Upper lobe of right lung (tissue), 1 donor: ENCODE measurements around the gene HNRNPAB. TPM values are rescaled to one million over a fixed set of nuclear protein-coding genes. Genes with fewer than 3 reads are reported as not detected.

Source experiments
- ATAC-seq: fragments of 200-7000 bp; cut with Tn5 transposase; one replicate; pipeline ENCODE4 v1.9.1; 2020; ENCODE audit warnings: mild to moderate bottlenecking, moderate library complexity
- DNase-seq: peaks from one replicate; pipeline ENCODE4 v3.0.0-alpha.2; 2020
- H3K27ac ChIP-seq: fragments of 200-600 bp; one replicate; pipeline ENCODE4 v1.8.0; 2022
- H3K27me3 ChIP-seq: fragments of 200-600 bp; one replicate; pipeline ENCODE4 v1.8.0; 2022; ENCODE audit warnings: mild to moderate bottlenecking
- H3K36me3 ChIP-seq: fragments of 200-600 bp; one replicate; pipeline ENCODE4 v1.8.0; 2022
- H3K4me1 ChIP-seq: fragments of 200-600 bp; one replicate; pipeline ENCODE4 v1.8.0; 2022
- H3K4me3 ChIP-seq: fragments of 200-600 bp; one replicate; pipeline ENCODE4 v1.8.0; 2022; ENCODE audit warnings: mild to moderate bottlenecking
- H3K9me3 ChIP-seq: fragments of 200-600 bp; one replicate; pipeline ENCODE4 v1.8.0; 2022
- intact Hi-C: fragments of 100-400 bp; cut with DNase I; formaldehyde crosslinking; loops from one replicate; pipeline ENCODE4 v1.11.0; 2022
- total RNA-seq: library from RNA; stranded (reverse); fragmentation: NEBNext Ultra II Directional; extraction: Animal tissue kit (Norgen Biotek cat#: 25700); gene quantifications from one replicate; pipeline ENCODE4 v1.2.1, GENCODE V29; 2021
- TF ChIP-seq, protein P1 (sequence below): fragments of 200-600 bp; IDR thresholded peaks from one replicate; pipeline ENCODE4 v1.8.0; 2022; ENCODE audit warnings: antibody characterized with exemption
- donor health status: DM: no; HTN: yes; CAD: no; lungs with severe emphysema.

The HNRNPAB gene
- total RNA-seq, 1 donor from 2014 or later = 116 TPM

DNA sequence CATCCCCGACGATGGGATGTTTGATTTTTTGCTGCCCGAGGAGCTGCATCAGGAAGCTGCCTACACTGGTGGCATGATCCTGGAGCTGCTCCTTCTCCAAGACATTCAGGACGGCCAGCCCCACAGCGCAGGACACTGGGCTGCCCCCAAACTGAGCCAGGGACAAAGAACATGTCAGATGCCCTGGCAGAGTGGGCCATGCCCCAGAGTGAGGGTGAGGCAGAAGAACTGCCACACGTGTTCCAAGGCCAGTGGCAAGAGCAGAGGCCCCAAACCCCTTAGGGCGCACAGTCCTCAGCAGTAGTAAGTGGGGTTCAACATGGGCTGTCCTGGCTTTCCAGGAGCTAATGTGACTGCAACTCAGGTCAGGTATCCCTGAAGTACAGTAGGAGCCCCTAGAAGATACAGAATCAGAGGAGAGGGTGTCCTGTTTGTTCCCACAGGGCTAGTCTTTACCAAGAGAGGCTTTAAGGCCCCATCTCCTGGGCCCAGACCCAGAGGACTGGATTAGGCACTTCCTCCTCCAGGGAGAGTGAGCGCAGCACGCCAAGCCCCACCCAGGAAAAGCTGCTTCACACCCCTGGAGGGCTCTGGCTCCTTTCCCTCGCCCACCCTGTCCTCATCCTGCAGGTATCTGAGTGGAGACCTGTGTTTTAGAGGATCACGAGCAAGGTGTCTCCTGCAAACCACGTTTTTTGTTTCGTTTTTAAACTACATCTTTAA, 11.1 kb downstream of the HNRNPAB start:
- intact Hi-C loops = no loop called here
- H3K36me3 ChIP-seq = peaks cover 91% of the 10 kb centered on the region
- ATAC-seq (peak; percentile 23), DNase-seq (no peak)
- H3K4me1 ChIP-seq = no peaks in the 10 kb centered on the region
- no peaks in the 10 kb centered on the region for H3K27me3 ChIP-seq
- no peak overlapping the region for H3K27ac ChIP-seq
- no peak overlapping the region for H3K4me3 ChIP-seq
- TF ChIP-seq, protein P1, sequence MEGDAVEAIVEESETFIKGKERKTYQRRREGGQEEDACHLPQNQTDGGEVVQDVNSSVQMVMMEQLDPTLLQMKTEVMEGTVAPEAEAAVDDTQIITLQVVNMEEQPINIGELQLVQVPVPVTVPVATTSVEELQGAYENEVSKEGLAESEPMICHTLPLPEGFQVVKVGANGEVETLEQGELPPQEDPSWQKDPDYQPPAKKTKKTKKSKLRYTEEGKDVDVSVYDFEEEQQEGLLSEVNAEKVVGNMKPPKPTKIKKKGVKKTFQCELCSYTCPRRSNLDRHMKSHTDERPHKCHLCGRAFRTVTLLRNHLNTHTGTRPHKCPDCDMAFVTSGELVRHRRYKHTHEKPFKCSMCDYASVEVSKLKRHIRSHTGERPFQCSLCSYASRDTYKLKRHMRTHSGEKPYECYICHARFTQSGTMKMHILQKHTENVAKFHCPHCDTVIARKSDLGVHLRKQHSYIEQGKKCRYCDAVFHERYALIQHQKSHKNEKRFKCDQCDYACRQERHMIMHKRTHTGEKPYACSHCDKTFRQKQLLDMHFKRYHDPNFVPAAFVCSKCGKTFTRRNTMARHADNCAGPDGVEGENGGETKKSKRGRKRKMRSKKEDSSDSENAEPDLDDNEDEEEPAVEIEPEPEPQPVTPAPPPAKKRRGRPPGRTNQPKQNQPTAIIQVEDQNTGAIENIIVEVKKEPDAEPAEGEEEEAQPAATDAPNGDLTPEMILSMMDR = no peak
- H3K9me3 ChIP-seq = no peaks in the 10 kb centered on the region

DNA sequence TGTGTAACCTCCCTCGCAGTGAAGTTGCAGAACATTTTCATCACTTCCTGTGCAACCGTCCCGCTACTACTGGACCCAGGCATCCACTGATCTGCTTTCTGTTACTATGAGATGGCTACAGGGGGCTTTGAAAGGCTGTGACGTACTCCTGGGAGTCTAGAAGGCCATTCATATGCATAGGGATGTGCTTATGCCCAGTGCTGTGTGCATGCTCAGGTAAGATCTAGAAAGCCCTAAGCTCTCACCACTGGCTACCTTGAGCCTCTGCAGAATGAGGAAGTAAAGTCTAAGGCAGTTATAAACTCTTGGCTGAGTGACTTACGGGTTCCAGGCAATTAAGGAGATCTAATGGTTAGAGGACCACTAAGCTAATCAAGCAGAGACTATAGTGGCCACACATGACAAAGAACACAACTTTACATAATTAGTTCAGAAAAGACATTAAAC, 11.8 kb downstream of the HNRNPAB start:
- TF ChIP-seq, protein P1 = no peak
- no peak for DNase-seq
- Histone ChIP-seq H3K36me3 (peaks cover 91% of the 10 kb centered on the region), H3K27ac (no peak overlapping the region), H3K9me3 (no peaks in the 10 kb centered on the region), H3K27me3 (no peaks in the 10 kb centered on the region), H3K4me1 (no peaks in the 10 kb centered on the region), H3K4me3 (no peak overlapping the region)
- ATAC-seq = peak; percentile 14
- intact Hi-C loops = no loop called here

DNA sequence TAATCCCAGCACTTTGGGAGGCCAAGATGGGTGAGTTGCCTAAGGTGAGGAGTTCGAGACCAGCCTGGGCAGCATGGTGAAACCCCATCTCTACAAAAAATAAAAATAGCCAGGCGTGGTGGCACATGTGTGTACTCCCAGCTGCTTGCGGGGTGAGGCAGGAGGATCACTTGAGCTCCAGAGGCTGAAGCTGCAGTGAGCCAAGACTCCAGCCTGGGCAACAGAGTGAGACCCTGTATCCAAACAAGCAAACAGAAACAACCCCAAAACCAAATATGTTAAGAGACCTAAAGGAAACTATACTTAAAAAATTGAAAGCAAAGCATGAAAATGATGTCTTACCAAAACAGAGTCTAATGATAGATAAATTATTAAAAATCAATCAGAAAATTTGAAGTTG, 12.4 kb downstream of the HNRNPAB start:
- Histone ChIP-seq H3K4me3 (no peak overlapping the region), H3K9me3 (no peaks in the 10 kb centered on the region), H3K27ac (no peak overlapping the region), H3K27me3 (no peaks in the 10 kb centered on the region), H3K36me3 (peaks cover 91% of the 10 kb centered on the region), H3K4me1 (no peaks in the 10 kb centered on the region)
- no peak for DNase-seq
- intact Hi-C loops = no loop called here
- no peak for ATAC-seq
- TF ChIP-seq, protein P1 = no peak

DNA sequence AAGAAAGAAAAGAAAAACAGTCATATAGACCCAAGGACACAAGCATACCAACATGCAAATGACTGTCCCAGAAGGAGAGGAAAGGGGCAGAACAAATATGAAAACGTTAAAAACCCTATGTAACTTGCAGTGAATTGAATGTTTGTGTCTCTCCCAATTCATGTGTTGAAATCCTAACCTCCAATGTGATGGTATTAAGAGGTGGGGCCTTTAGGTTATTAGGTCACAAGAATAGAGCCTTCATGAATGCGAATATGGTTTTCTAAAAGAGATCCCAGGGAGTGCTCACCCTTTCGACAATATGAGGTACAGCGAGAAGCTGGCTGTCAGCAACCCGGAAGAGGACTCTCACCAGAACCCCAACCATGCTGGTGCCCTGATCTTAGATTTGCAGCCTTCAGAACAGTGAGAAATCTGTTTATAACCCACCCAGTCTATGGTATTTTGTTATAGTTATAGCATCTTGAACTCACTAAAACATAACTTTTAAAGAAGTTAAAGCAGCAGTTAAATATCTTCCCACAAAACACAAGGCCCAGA, 14.0 kb downstream of the HNRNPAB start:
- TF ChIP-seq, protein P1 = no peak
- Histone ChIP-seq H3K4me3 (no peak overlapping the region), H3K36me3 (peaks cover 82% of the 10 kb centered on the region), H3K9me3 (no peaks in the 10 kb centered on the region), H3K27ac (no peak overlapping the region), H3K27me3 (no peaks in the 10 kb centered on the region), H3K4me1 (no peaks in the 10 kb centered on the region)
- intact Hi-C loops = no loop called here
- ATAC-seq (no peak), DNase-seq (no peak)

DNA sequence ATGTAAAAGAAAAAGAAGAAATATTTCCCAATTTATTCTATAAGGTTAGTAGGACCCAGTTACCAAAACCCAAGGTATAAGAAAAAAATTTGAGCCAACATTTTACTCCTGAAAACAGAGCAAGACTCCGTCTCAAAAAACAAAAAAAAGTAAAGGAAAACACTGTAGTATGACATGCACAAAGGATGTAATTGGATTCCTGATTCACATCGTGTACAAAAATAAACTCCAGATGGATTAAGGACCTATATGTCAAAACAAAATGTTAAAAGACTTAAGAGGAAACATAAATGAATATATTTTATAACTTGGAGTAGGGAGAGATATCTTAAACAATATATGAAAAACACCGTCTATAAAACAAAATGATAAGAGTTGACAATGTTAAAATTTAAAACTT, 14.5 kb downstream of the HNRNPAB start:
- no peaks in the 10 kb centered on the region for H3K4me1 ChIP-seq
- no peaks in the 10 kb centered on the region for H3K9me3 ChIP-seq
- H3K27me3 ChIP-seq = no peaks in the 10 kb centered on the region
- DNase-seq (no peak), ATAC-seq (no peak)
- no peak overlapping the region for H3K4me3 ChIP-seq
- intact Hi-C loops = no loop called here
- TF ChIP-seq, protein P1 = no peak
- H3K36me3 ChIP-seq = peaks cover 78% of the 10 kb centered on the region
- H3K27ac ChIP-seq = no peak overlapping the region
